ENCODE data around the gene C22orf23. TPM values are rescaled to one million over a fixed set of nuclear protein-coding genes. Genes with fewer than 3 reads are reported as not detected.
A peak's percentile ranks its signal among the peaks of the same experiment; 100 is the strongest.

Gene C22orf23
- total RNA-seq, 4 donors from 2014 or later, result 0.85 TPM; not detected in 3

DNA sequence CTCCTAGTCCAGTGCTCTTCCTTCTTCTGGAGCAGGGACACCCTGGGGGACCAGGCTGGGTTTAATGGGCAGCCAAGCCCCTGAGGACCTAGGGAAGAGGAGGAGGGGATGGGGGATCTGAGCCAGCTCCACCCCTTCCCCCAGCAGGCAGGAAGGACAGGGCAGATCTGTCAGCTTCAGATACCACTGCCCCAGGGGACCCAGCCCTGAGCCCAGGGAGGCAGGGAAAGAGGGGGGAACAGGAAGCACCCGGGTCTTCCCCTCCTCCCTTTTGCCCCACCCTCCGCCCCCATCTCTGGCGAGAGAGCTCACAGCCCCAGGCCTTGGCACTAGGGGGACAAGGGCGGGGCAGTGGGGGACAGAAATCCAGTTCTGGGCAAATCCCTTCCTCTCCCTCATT, 42.7 kb upstream of the C22orf23 start:
- DNase-seq, result peak in 1 of 3 donors; percentile 27
- H3K27me3 ChIP-seq, result no peaks in the 10 kb centered on the region
- no peak for TF ChIP-seq POLR2A (IDR thresholded peaks at IDR 0.05)
- TF ChIP-seq, protein P1, sequence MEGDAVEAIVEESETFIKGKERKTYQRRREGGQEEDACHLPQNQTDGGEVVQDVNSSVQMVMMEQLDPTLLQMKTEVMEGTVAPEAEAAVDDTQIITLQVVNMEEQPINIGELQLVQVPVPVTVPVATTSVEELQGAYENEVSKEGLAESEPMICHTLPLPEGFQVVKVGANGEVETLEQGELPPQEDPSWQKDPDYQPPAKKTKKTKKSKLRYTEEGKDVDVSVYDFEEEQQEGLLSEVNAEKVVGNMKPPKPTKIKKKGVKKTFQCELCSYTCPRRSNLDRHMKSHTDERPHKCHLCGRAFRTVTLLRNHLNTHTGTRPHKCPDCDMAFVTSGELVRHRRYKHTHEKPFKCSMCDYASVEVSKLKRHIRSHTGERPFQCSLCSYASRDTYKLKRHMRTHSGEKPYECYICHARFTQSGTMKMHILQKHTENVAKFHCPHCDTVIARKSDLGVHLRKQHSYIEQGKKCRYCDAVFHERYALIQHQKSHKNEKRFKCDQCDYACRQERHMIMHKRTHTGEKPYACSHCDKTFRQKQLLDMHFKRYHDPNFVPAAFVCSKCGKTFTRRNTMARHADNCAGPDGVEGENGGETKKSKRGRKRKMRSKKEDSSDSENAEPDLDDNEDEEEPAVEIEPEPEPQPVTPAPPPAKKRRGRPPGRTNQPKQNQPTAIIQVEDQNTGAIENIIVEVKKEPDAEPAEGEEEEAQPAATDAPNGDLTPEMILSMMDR (IDR thresholded peaks at IDR 0.05), result no peak
- H3K9me3 ChIP-seq, result no peaks in the 10 kb centered on the region
- no peaks in the 10 kb centered on the region for H3K36me3 ChIP-seq
- peaks cover 0 to 9% (median 0%) of the 10 kb centered on the region in 4 donors for H3K4me1 ChIP-seq
- no peak overlapping the region for H3K4me3 ChIP-seq
- no peak overlapping the region for H3K27ac ChIP-seq

DNA sequence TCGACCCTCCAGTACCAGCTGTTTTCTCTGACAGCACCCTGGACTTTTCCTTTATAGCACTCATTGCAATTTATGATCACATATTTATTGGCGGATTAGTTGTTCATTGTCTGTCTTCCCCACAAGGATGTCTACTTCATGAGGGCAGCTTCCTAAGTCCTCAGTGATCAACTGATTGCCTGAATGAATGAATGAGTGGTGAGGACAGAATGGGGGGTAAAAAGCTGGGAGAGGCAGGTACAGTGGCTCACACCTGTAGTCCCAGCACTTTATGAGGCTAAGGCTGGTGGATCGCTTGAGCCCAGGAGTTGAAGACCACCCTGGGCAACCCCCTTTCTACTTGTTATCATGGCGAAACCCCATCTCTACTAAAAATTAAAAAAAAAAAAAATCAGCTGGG, 42.1 kb upstream of the C22orf23 start:
- no peak for TF ChIP-seq POLR2A (IDR thresholded peaks at IDR 0.05)
- TF ChIP-seq, protein P1 (IDR thresholded peaks at IDR 0.05), result no peak
- Histone ChIP-seq H3K36me3 (no peaks in the 10 kb centered on the region), H3K4me1 (peaks cover 0 to 9% (median 0%) of the 10 kb centered on the region in 4 donors), H3K27me3 (no peaks in the 10 kb centered on the region), H3K9me3 (no peaks in the 10 kb centered on the region), H3K27ac (no peak overlapping the region), H3K4me3 (no peak overlapping the region)
- no peak for DNase-seq

DNA sequence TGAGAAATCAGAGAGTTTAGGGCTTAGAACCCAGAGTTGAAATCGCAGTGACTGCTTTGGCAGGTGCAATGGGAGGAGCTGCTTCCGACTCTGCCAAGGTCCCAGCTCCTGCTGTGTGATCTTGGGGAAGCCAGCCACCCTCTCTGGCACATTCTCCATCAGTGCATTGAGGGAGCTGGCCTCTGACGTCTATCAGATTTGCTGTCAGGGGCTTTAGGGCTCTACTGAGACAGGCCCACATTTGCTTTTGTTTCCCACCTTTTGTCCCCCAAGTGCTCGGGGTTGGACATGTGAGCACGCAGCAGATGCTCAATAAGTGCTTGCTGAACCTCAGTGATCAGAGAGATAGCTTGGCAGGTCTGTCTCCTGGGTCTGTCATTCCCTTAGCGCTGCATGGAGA, 41.6 kb upstream of the C22orf23 start:
- TF ChIP-seq POLR2A (IDR thresholded peaks at IDR 0.05), result no peak
- TF ChIP-seq, protein P1 (IDR thresholded peaks at IDR 0.05), result no peak
- no peak for DNase-seq

DNA sequence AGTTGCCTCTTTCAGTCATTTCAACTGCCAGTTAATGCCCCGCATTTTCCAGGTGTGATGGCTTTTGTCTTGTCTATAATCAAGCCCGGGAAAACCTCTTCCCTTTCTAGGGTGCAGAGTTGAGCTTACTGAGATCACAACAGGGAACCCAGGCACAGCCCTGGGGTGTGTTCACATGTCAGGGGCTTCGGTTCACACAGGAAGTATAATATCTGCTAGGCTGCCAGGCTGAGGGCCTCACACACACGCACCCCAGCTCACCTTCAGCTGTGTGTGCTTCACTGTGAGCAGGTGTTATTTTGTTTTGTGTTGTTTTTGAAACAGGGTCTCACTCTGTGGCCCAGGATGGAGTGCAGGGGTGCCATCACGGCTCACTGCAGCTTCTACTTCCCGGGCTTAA, 40.6 kb upstream of the C22orf23 start:
- no peak overlapping the region for H3K27ac ChIP-seq
- no peak for TF ChIP-seq POLR2A (IDR thresholded peaks at IDR 0.05)
- TF ChIP-seq, protein P1 (IDR thresholded peaks at IDR 0.05), result no peak

More for the DNA sequence above, 41.6 kb upstream of the C22orf23 start:
- H3K4me1 ChIP-seq, result peaks cover 0 to 9% (median 0%) of the 10 kb centered on the region in 4 donors
- no peaks in the 10 kb centered on the region for H3K36me3 ChIP-seq
- no peaks in the 10 kb centered on the region for H3K9me3 ChIP-seq
- H3K27me3 ChIP-seq, result no peaks in the 10 kb centered on the region
- no peak overlapping the region for H3K4me3 ChIP-seq
- no peak overlapping the region for H3K27ac ChIP-seq

DNA sequence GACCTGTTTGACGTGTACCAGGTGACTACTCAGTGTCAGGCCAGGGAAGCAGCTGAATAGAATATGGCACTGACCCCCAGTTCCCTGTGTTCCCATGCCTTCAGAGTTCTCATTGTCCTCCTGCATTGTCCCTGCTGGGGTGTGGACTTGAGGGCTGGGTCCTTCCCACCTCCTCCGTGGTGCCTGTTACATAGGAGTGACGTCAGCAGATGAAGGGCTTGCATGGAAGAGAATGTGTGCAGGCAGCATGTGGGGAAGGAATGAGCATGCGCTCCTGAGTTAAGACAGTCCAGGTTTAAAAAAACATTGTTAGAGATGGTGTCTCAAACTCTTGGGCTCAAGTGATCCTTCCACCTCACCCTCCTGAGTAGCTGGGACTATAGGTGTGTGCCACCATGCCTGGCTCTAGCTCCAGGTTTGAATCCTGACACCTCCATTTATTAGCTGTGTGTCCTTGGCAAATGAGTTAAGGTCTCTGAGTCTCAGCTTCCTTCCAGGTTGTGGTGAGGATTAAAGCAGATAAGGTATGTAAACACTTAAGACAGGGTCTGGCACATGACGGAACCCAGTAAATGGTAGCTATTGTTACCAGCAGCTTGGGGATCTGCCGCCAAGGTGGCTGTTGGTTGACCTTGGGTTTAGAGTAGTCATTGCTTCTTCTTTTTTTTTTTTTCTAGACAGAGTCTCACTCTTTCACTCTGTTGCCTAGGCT, 38.5 kb upstream of the C22orf23 start:
- Histone ChIP-seq H3K36me3 (no peaks in the 10 kb centered on the region), H3K4me3 (no peak overlapping the region), H3K9me3 (no peaks in the 10 kb centered on the region), H3K27me3 (no peaks in the 10 kb centered on the region), H3K27ac (no peak overlapping the region), H3K4me1 (peaks cover 0 to 9% (median 0%) of the 10 kb centered on the region in 4 donors)
- no peak for TF ChIP-seq POLR2A (IDR thresholded peaks at IDR 0.05)
- TF ChIP-seq, protein P1 (IDR thresholded peaks at IDR 0.05), result no peak
- DNase-seq, result no peak

More for the DNA sequence above, 40.6 kb upstream of the C22orf23 start:
- no peaks in the 10 kb centered on the region for H3K27me3 ChIP-seq
- no peaks in the 10 kb centered on the region for H3K36me3 ChIP-seq
- DNase-seq, result no peak
- H3K4me3 ChIP-seq, result no peak overlapping the region
- H3K9me3 ChIP-seq, result no peaks in the 10 kb centered on the region
- peaks cover 0 to 9% (median 0%) of the 10 kb centered on the region in 4 donors for H3K4me1 ChIP-seq

Measured in Peyer's patch (tissue), 4 donors.